Endothelial cell of umbilical vein (primary cell): ENCODE results near the gene SCAF1. TPM values are rescaled to one million over a fixed set of nuclear protein-coding genes. Genes with fewer than 3 reads are reported as not detected.

ENCODE experiments used
- BruUV-seq: library from RNA; stranded (reverse); fragments of 400-500 nt; replicated peaks from 2 replicates; lab custom pipeline; 2021; lab: Mats Ljungman, UMichigan
- CTCF ChIA-PET: fragments of 300-600, 350-600 bp; sonication (Branson Sonifier 250); formaldehyde crosslinking; loops from one replicate; lab custom pipeline; 2021; ENCODE audit warnings: antibody characterized with exemption, inconsistent platforms; lab: Charles Lee
- POLR2A ChIA-PET: fragments of 300-600, 350-600 bp; sonication (Branson Sonifier 250); formaldehyde crosslinking; loops from one replicate; lab custom pipeline; 2021; ENCODE audit warnings: antibody characterized with exemption, inconsistent platforms; lab: Charles Lee
- DNase-seq: peaks from one replicate; pipeline ENCODE4 v3.0.0-alpha.2; 2011; ENCODE audit warnings: low read depth, low spot score
- FAIRE-seq: peaks from 2 replicates; lab custom pipeline; 2011; peaks lifted over from hg19 to GRCh38; lab: Jason Lieb, UNC
- H2AFZ ChIP-seq: 2 replicates; pipeline ENCODE4 v1.6.0; 2012; ENCODE audit warnings: low read depth, low read length, control low read depth, inconsistent platforms
- H3K27ac ChIP-seq: 2 replicates; pipeline ENCODE4 v1.5.1; 2011; ENCODE audit warnings: low read depth, mild to moderate bottlenecking, control low read depth, low read length, moderate library complexity; ENCODE audit not compliant: insufficient read depth
- H3K27me3 ChIP-seq, 2 experiments: 2 replicates each; pipeline versions ENCODE4 v1.6.0 to v1.6.1; 2011; ENCODE audit warnings: low read length in 2 of 2, mixed read lengths in 1 of 2; ENCODE audit not compliant: control insufficient read depth in 2 of 2, insufficient read depth in 2 of 2
- H3K36me3 ChIP-seq, 2 experiments: 2 replicates in 1 of 2; 3 replicates in 1 of 2; pipeline ENCODE4 v1.5.1; 2011; ENCODE audit warnings: low read length in 2 of 2, mild to moderate bottlenecking in 1 of 2, moderate library complexity in 1 of 2; ENCODE audit not compliant: control insufficient read depth in 2 of 2, insufficient read depth in 2 of 2; ENCODE audit errors: extremely low read depth in 1 of 2
- H3K4me1 ChIP-seq: 3 replicates; pipeline ENCODE4 v1.5.1; 2011; ENCODE audit warnings: mild to moderate bottlenecking, low read length; ENCODE audit not compliant: control insufficient read depth, insufficient read depth; ENCODE audit errors: extremely low read depth
- H3K4me2 ChIP-seq: 2 replicates; pipeline ENCODE4 v1.6.1; 2011; ENCODE audit warnings: low read length, control low read depth, mixed read lengths; ENCODE audit not compliant: insufficient read depth
- H3K4me3 ChIP-seq, 3 experiments: fragments of 200-600 bp in 1 of 3; sonication (generic), shearing (Covaris generic) in 1 of 3; replicated peaks in 1 of 3; 2 replicates each; pipeline ENCODE4 v1.5.1; 2011 to 2016; ENCODE audit warnings: control low read depth in 3 of 3, low read length in 3 of 3, mild to moderate bottlenecking in 2 of 3, inconsistent platforms in 1 of 3, low read depth in 1 of 3, moderate library complexity in 1 of 3; ENCODE audit not compliant: insufficient read depth in 1 of 3
- H3K79me2 ChIP-seq: 2 replicates; pipeline ENCODE4 v1.6.0; 2012; ENCODE audit warnings: low read length, inconsistent platforms; ENCODE audit not compliant: control insufficient read depth, insufficient read depth
- H3K9ac ChIP-seq: replicated peaks from 2 replicates; pipeline ENCODE3; 2011; ENCODE audit warnings: low read length, control low read depth; ENCODE audit not compliant: insufficient read depth; ENCODE audit errors: extremely low read depth
- H3K9me1 ChIP-seq: replicated peaks from 3 replicates; pipeline ENCODE4 v1.6.0; 2011; ENCODE audit warnings: mild to moderate bottlenecking, low read length; ENCODE audit not compliant: control insufficient read depth, insufficient read depth; ENCODE audit errors: extremely low read depth
- H3K9me3 ChIP-seq: replicated peaks from 2 replicates; pipeline ENCODE4 v1.5.1; 2012; ENCODE audit warnings: low read length, inconsistent platforms; ENCODE audit not compliant: control insufficient read depth, insufficient read depth
- H4K20me1 ChIP-seq: replicated peaks from 2 replicates; pipeline ENCODE3; 2011; ENCODE audit warnings: mild to moderate bottlenecking, low read length; ENCODE audit not compliant: control insufficient read depth, insufficient read depth; ENCODE audit errors: extremely low read depth
- CTCF ChIP-seq, 2 donors: IDR thresholded peaks; 1 replicate in 1 of 2; 2 replicates in 1 of 2; pipeline ENCODE4 v1.5.1; 2011; ENCODE audit warnings: low read length in 2 of 2, mild to moderate bottlenecking in 2 of 2, moderate library complexity in 2 of 2, control low read depth in 1 of 2, inconsistent platforms in 1 of 2, low read depth in 1 of 2; ENCODE audit not compliant: insufficient read depth in 1 of 2; ENCODE audit errors: extremely low read depth in 1 of 2
- EZH2 ChIP-seq: IDR thresholded peaks from 2 replicates; pipeline ENCODE4 v1.6.1; 2012; ENCODE audit warnings: borderline replicate concordance, low read depth, mild to moderate bottlenecking, moderate library complexity, low read length, inconsistent platforms; ENCODE audit not compliant: severe bottlenecking
- FOS ChIP-seq: IDR thresholded peaks from 2 replicates; pipeline ENCODE4 v1.6.1; 2011; ENCODE audit warnings: mild to moderate bottlenecking, low read length, moderate library complexity, borderline replicate concordance; ENCODE audit not compliant: insufficient read depth
- GATA2 ChIP-seq: IDR thresholded peaks from 2 replicates; pipeline ENCODE4 v1.7.0; 2011; ENCODE audit warnings: low read depth, mild to moderate bottlenecking, moderate library complexity, mixed read lengths, low read length; ENCODE audit not compliant: insufficient read length, insufficient read depth
- JUN ChIP-seq: IDR thresholded peaks from 2 replicates; pipeline ENCODE4 v1.6.1; 2011; ENCODE audit warnings: borderline replicate concordance, low read depth; ENCODE audit not compliant: insufficient read length, insufficient read depth
- MAX ChIP-seq: IDR thresholded peaks from 2 replicates; pipeline ENCODE4 v1.6.1; 2011; ENCODE audit not compliant: insufficient read depth, insufficient read length
- MYC ChIP-seq: IDR thresholded peaks from one replicate; pipeline ENCODE4 v1.6.1; 2011; ENCODE audit warnings: mild to moderate bottlenecking, low read depth, low read length
- POLR2A ChIP-seq: IDR thresholded peaks from 2 replicates; pipeline ENCODE4 v1.6.1; 2012; ENCODE audit warnings: low read depth, mild to moderate bottlenecking, control low read depth, low read length
- POLR2AphosphoS5 ChIP-seq: IDR thresholded peaks from 2 replicates; pipeline ENCODE4 v1.6.1; 2012; ENCODE audit warnings: low read depth, mild to moderate bottlenecking, control low read depth, low read length, moderate library complexity; ENCODE audit not compliant: insufficient read depth
- dilution Hi-C: fragments of 300-500 bp; cut with MboI; formaldehyde crosslinking; loops from one replicate; pipeline ENCODE4 v1.15.0; 2019; ENCODE audit warnings: low sequenced_read_pairs; ENCODE audit not compliant: extremely low pct_ligation_motif_present
- intact Hi-C: fragments of 100-400 bp; cut with micrococcal nuclease; formaldehyde crosslinking; loops from one replicate; pipeline ENCODE4 v1.10.0; 2022
- polyA plus RNA-seq, 4 experiments: library from polyadenylated mRNA; depleted of rRNA in 3 of 4; stranded (reverse) in 3 of 4; unstranded in 1 of 4; fragments of >200 nt; gene quantifications; 2 replicates each; pipeline versions ENCODE4 v1.2.1 to v1.2.3, GENCODE V29; 2011 to 2012; ENCODE audit warnings: missing spikeins in 1 of 4
- total RNA-seq: library from RNA; stranded (reverse); gene quantifications from 2 replicates; pipeline ENCODE4 v1.2.3, GENCODE V29; 2021

SCAF1 gene
- total and polyA plus RNA-seq, 2 donors (not counting 3 experiments of a cell fraction or from before 2014, with no cell fraction given), result 13.3 to 75.8 TPM

- DNase-seq (no peak), FAIRE-seq (no peak)
- POLR2A ChIA-PET, result no interaction called here
- BruUV-seq, result no TSS peak
- TF ChIP-seq MYC (no peak), JUN (no peak), POLR2AphosphoS5 (no peak), POLR2A (no peak), FOS (no peak), GATA2 (no peak), MAX (no peak), EZH2 (no peak), CTCF (IDR thresholded peaks at IDR 0.05; ENCODE audit: extremely low read depth in 1 of 2, insufficient read depth in 1 of 2, low read depth in 1 of 2, low read length in 2 of 2) (no peak)
- peaks cover 15 to 60% of the 10 kb centered on the region in 2 experiments for H3K36me3 ChIP-seq
- H3K4me1 ChIP-seq, result no peaks in the 10 kb centered on the region
- H4K20me1 ChIP-seq, result no peaks in the 10 kb centered on the region
- H3K27me3 ChIP-seq, result no peaks in the 10 kb centered on the region
- H3K79me2 ChIP-seq, result no peaks in the 10 kb centered on the region
- H2AFZ ChIP-seq, result no peak overlapping the region
- intact Hi-C loops, result no loop called here
- CTCF ChIA-PET, result no interaction called here
- no peak overlapping the region for H3K4me3 ChIP-seq
- no peaks in the 10 kb centered on the region for H3K9me1 ChIP-seq
- H3K4me2 ChIP-seq, result no peak overlapping the region
- dilution Hi-C loops, result no loop called here
- no peak overlapping the region for H3K27ac ChIP-seq
- H3K9me3 ChIP-seq, result no peaks in the 10 kb centered on the region
- no peak overlapping the region for H3K9ac ChIP-seq
These were observed 11.4 kb downstream of the SCAF1 start for GRCh38 chr19:49653466-49653806.
